Stimulated activated CD8-positive, alpha-beta memory T cell treated with anti-CD3 and anti-CD28 coated beads, Interleukin-7, amount 100 ng/mL, for 4 hours (primary cell): Measurements from ENCODE around the gene GSTO2.
"Not testable (repeated sequence)": the region's sequence is repeated elsewhere in the genome, so short reads cannot be mapped to it uniquely, and the experiment has no call there.

ENCODE experiments used
- DNase-seq, 2 donors: peaks; one replicate each; pipeline ENCODE4 v3.0.0-alpha.2; 2020; ENCODE audit warnings: low read depth in 2 of 2

Gene GSTO2

DNA sequence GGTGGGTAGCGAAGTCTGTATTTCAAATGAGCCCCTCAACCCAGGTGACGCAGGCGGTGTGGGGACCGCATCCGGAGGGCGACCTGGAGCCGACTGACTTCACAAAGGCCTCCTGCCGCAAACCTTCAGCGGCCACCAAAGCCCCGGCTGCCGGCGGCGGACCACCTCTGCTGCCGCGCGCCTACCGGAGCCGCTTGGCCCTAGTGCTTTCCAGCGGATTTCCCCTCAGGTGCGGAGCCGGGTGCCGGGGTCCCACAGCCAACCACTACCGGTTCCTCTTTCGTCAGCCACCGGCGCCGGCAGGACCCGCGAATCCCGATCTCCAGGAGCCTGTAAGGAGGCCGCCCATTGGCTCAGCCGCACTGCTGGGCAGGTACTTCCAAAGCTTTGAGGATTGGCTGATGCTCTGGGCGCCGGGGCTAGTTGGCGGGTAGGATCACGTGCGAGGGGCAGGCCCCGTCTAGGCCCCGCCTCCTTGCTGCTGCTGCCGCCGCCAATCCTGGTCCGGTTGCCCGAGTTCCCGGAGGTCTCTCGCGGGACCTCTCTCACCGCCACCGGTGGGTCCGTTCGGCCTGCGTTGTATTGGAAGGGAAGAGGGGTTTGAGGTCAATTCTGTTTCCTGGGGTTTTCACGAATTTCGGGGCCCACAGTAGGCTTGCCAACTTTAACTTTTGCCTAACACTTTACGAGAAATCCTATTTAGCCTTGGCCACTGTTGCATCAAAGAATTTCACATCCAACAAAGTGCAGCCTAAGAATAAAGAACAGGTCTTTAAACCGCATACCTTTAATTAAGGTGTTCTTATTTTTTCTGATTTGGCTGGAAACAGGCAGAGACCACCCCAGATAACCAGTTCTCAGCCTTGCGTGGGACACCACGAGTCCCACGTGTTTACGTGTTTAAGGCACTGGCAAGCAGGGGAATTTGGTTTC is at the start of gene GSTO2:
TSS of gene GSTO2 (plus strand) at position 472 of the 933 bp plus-strand sequence. CDS start 5,732 bp downstream, outside the sequence.
- DNase-seq, result peak; percentile 98

DNA sequence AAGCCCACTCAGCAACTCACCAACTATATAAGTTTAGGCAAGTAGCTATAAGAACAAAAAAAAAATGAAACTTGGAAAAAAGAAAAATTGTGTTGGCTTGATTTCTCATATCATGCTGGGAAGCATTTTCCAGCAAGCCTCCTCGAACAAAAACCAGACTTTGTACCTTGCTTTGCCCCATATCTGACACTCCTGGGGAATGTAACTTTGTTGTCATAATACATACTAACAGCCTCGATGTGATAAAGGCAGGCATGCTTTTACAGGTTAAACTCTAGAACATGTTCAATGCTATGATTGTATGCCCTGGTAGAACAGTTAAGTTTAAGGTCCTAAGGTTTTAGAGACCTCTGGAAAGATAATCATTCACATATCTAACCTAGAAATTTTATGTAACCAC is 48.5 kb upstream of the GSTO2 start:
- DNase-seq, result no peak

DNA sequence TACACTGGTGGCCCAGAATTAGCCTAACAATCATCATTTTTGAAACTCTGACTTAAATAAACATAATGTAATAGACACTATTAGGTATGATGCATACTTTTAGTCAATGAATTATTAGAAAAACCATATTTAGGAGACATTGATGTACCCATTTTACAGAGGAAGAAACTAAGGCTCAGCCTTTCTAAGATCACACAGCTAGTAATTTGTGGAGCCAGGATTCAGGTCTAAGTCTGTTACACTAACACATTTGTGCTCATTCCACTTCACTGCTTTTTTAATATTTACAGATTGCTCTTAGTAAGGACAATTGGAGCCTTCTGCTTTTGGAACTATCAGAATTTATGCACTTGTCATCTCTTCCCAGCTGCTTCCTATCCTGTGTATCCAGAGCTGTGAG is 45.7 kb upstream of the GSTO2 start:
- DNase-seq, result no peak

DNA sequence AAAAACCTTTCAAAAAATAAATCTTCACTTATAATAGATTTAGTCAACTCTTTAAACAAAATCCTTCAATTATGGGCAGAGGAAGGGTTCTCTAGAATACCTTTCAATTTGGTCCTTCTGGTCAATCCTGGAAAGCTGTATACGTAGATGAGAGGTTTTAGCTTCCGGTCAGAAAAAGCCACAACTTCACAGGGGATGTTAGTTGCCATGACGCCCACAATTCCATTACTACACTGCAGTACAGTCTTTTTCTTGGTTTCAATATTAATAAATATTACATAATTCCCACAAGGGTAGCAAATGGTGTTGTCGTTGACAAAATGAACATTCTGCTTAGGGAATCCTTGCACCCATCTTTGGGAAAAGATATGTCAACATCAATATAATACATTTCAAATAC is 38.5 kb upstream of the GSTO2 start:
- DNase-seq, result no peak

DNA sequence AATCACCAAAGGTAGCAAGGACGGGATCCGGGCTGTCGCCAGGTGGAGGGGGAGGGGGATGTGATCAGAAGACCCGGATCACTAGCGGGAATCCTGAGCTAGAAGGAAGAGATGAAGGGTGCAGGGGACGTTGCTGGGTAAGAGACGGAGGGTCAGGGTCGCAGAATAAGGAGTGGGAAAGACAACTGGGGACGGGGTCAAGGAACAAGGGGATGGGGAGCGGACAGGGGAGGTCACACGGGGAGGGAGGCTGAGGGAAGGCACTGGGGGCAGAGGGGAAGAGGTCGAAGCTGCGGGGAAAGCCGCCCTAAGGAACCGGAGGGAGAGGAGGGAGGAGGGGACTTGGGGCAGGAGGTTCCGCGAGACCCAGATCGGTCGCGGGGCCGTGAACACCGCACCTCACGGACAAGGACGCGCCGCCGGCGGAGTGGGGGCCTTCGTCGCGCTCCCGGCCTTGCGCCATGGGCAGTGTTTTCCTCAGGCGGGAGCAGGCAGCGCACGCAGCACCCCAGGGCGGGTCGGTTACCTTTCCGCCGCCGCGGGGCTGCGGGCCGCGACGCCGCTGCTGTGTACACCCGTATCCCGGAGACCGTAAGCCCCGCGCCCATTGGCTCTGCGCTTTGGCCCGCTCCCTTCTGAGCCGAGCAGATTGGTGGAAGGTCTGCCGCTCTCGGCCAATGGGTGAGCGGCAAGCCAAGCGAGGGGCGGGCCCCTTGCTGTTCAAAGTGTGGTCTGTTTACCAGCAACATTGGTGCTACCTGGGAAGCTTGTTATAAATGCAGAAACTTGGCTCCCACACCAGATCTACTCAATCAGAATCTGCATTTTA is 37.0 kb upstream of the GSTO2 start, which contains the start of gene CFAP43:
TSS of gene CFAP43 (minus strand) at position 581 of the 829 bp plus-strand sequence. CDS start at position 463, 118 bp downstream.
- DNase-seq, result peak; percentile 96 to 98

DNA sequence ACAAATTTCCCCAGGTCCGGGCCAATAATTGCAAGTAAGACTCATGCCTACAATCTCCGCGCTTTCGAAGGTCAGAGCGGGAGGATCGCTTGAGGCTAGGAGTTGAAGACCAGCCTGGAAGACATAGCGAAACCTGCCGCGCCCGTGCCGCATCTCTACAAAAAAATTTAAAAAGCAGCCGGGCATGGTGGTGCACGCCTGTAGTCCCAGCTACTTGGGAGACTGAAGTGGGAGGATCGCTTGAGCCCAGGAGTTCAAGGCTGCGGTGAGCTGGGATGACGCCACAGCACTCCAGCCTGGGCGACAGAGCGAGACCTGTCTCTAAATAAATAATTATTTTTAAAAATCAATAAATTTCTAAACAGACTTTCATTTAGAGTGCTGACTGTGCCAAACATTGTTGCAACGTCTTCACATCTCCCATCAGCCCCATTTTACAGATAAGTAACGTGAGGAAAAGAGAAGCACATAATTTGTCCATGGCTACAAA is 36.3 kb upstream of the GSTO2 start:
- DNase-seq, result no peak

DNA sequence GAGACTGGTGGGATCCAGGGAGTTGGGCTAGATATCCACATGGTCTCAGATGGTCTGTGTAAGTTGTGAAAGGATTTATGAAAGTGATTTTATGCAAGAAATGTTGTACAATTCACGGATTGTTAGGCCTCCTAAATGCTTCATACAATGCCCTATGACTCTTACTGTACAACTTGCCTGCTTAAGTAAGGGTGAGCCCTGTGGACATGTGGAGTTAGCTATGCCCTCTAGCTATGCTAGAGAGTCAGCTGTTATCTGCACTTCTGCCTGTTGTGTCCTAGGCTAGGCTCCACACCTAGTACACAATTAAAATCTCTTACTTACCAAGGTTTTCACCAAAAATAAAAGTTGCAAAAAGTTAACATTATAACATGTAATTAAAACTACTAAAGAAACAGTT is 35.2 kb upstream of the GSTO2 start:
- no peak for DNase-seq

DNA sequence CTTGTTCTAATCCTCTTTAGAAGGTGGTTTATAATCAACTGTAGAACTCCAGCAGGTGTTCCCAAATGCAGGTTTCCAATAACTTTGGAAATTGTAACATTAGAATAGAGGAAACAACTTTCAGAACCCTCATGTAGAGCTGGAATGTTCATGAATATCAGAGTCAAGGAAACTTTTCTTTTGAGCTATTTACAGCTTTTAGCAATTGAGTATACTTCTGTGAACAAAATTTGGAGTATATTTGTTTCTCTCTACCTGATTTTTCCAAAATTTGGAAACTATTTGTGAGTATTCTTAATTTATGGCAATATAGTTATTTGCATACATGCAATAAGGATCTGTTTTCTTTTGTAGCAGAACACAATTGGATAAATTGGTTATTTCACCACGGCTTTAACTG is 34.0 kb upstream of the GSTO2 start:
- no peak for DNase-seq

DNA sequence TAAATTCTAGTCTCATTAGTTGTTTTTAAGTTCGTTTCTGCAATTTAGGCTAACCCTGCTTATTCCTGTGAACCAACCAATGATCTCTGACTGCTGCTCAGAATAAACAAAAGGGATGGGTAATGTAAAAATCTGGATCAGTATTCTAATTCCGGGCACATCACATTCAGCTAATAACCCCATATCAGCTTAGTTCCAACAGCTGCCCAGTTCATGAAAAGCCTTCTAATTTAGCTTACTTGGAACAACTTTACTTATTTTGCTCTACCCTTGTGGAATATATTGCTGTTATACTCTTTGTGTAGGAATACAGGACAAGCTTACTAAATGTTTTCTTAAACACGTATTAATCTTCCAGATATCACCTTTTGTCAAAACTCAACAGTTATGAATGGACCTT is 33.2 kb upstream of the GSTO2 start:
- no peak for DNase-seq

DNA sequence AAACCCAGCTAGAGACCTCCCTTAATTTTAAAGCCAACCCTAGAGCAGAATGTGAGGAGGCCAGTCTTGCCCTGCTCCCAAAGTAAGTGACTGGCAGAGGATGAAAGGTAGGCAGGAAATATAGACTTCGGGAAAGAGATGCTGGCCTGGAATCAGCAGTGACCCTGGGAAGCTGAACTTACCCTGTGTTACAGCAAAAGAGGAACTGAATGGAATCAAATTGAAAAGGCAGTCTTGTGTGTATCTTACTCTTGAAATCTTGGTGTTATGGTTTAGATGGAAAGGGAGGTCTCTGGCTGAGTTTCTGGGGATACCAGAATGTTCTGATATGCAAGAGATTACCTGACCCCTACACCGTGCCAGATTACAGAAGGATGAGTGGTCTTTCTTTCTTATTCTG is 28.9 kb upstream of the GSTO2 start:
- DNase-seq, result no peak

DNA sequence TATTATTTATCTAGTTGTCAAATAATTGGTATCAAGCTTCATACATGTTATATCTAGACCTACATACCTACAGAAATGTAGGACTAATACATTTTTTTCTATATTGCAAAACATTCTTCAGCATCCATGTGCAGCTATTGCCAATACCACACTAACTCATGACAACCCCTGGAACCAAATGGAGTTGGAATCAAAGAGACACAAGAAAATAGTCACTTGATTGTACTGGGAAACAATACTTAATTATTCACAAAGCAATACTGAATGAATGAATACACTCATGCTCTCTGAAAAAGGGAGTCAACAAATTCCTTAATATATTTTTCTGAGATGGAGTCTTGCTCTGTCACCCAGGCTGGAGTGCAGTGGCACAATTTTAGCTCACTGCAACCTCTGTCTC is 26.4 kb upstream of the GSTO2 start:
- no peak for DNase-seq

DNA sequence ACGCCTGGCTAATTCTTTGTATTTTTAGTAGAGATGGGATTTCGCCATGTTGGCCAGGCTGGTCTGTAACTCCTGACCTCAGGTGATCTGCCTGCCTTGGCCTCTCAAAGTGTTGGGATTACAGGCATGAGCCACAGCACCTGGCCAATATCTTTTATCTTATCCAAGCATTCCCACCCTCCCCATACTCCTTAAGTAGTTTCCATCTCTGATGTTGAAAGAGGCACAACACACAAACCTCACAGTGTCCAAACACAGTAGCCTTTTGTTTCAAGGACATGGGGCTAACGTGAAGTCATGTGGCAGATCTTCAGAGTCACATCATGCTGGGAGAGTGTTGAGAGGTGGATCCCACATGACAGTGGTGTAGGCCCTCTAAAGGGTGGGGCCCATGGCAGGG is 26.0 kb upstream of the GSTO2 start:
- not testable (repeated sequence) for DNase-seq

DNA sequence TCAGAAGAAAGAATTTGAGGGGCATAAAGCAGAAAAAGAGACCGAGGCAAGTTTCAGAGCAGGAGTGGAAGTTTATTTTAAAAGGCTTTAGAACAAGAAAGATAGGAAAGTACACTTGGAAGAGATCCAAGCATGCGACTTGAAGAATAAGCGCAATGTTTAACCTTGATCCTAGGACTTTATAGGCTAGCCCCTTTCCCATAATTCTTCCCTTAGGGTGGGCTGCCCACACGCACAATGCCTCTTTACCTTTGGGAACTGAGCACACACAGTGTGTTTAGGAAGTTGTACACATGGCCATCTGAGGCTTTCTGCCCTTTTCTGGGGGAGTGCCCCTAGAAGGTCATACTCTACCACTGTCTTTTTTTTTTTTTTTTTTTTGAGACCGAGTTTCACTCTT is 25.5 kb upstream of the GSTO2 start:
- DNase-seq, result no peak

DNA sequence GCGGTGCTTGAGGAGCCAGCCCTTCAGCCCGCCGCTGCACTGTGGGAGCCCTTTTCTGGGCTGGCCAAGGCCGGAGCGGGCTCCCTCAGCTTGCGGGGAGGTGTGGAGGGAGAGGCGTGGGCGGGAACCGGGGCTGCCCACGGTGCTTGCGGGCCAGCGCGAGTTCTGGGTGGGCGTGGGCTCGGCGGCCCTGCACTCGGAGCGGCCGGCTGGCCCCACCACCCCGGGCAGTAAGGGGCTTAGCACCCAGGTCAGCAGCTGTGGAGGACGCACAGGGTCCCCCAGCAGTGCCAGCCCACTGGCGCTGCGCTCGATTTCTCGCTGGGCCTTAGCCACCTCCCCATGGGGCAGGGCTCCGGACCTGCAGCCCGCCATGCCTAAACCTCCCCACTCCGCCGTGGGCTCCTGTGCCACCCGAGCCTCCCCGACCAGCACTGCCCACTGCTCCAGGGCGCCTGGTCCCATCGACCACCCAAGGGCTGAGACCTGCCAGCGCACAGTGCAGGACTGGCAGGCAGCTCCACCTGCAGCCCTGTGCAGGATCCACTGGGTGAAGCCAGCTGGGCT is 23.8 kb upstream of the GSTO2 start:
- no peak for DNase-seq

DNA sequence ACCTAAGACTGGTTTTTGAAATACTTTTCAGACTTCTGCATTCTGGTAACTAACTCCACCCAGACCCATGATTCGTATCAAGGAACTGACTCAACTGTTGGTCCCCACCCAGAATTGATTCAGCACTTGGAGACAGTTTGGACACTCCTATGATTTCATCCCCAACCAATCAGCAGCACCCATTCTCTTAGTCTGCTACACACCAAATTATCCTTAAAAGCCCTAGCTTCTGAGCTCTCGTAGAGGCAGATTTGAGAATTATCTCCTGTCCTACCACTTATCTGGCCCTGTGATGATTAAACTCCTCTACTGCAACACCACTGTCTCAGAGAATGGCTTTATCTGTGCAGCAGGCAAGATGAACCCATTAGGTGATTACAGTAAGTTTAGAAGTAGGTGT is 22.0 kb upstream of the GSTO2 start:
- no peak for DNase-seq

DNA sequence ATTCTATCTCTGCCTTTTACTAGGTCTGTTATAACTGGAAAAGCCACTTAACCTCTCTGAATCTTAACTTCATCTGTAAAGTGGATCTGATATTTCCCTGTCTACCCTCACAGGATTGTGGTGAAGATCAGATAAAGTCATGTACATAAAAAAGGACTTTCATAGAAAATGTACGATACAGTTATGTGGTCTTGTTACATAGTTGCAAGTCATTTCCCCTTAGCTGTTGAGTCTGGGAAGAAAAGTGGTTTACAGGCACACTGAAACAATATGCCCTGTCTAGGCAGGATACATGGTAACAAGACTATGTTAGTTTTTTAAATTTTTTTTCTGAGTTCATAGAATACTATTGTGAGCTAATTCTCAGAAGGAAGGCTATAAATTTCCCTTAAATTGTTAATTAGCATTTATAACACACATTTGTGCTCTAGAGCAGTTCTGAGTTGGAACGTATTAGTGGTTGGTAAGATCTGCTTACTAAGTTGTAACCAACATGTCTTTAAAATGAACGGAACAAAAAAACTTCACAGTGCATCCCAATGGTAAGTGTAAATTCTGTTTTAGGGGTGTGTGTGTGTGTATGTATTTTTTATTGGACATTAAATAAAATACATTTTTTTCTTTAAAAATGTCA is 21.4 kb upstream of the GSTO2 start:
- no peak for DNase-seq

DNA sequence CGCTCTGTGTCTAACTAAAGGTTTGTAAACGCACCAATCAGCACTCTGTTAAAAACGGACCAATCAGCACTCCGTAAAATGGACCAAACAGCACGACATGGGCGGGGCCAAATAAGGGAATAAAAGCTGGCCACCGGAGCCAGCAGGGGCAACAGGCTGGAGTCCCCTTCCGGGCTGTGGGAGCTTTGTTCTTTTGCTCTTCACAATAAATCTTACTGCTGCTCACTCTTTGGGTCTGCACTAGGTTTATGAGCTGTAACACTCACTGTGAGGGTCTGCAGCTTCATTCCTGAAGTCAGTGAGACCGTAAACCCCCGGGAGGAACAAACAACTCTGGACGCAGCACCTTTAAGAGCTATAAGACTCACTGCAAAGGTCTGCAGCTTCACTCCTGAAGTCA is 20.1 kb upstream of the GSTO2 start:
- DNase-seq, result not testable (repeated sequence)

DNA sequence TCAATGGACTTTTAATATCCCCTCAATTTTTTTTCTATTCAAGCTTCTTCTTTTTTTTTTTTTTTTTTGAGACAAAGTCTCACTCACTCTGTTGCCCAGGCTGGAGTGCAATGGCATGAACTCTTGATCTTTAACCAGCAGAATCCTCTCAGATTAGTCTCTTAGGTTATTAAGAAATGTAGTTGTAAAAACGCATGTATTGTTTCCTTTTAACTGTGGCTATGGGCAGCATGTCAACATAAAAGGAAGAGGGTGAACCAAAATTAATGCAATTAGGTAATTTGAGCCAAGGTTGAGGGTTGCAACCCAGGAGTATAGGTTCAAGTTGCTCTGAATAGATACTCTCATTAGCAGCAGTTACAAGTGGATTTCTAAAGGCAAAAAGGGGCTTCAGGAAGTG is 18.6 kb upstream of the GSTO2 start:
- DNase-seq, result no peak

DNA sequence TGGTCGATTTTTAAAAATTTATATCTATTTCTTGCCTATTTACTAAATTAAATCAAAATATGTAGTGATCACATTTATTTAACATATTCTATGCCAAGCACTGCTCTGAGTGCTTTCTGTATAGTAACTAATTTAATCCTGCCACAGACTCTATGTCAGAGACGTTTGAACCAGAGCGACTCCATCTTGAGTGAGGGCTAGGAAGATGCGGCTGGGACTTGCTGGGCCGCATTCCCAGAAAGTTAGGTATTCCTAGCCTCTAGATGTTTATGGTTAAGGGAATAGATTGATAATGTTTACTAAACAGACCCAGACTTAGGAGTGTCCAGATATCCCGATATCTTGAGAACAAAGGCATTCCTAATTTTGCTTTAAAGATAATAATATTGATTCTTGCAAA is 17.5 kb upstream of the GSTO2 start:
- DNase-seq, result no peak

DNA sequence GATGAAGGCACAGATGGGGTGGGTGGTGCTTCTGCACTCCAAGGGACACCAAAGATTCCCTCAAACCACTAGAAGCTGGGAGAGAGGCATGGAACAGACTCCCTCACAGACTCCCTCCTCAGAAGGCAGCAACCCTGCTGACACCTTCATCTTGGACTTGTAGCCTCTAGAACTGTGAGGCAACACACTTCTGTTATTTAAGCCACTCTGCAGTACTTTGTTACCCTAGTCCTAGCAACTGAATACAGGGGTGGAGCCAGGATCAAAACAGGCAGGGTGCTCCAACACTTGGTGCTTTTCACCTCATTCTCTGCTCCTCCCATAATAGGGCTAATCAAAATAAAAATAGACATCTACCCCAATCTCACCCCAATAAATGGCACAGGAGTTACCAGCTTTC is 16.6 kb upstream of the GSTO2 start:
- no peak for DNase-seq

DNA sequence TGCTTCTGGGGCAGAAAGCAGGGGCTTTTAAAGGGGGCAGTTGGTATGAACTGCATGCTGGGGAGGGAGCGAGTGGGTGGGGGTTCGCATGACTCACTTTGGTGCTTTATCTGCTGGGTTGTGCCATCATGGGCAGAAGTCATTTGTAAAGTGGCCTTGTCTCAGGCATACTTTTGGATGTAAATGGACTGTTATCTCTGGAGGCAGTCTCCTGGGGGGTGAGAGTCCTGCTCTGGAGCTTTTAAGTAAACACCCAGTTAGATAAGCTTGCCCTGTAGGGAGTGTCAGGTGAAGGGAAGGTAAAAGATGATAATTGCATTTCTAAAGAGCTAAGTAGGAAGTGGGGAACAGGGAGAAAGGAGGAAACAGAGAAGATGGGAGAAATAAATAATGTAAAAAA is 15.9 kb upstream of the GSTO2 start:
- DNase-seq, result no peak
